OCI-LY3 (cell line): ENCODE results near the gene TSPO.

Experiments
- CTCF ChIP-seq: fragments of 200-600, 300-600 bp; sonication (generic); IDR thresholded peaks from 2 replicates; pipeline ENCODE4 v1.5.1; 2014; ENCODE audit warnings: antibody characterized with exemption, low read length, low read depth
- EZH2phosphoT487 ChIP-seq: fragments of 200-600 bp; shearing (Covaris generic); IDR thresholded peaks from 2 replicates; pipeline ENCODE4 v1.6.1; 2018; ENCODE audit warnings: antibody characterized with exemption, mixed run types, low read depth

- TF ChIP-seq CTCF (no peak), EZH2phosphoT487 (no peak)
These were observed 18.7 kb downstream of the TSPO start for GRCh38 chr22:43170131-43170480.
